Parathyroid adenoma (tissue), 2 donors: ENCODE data around the gene ARHGAP26.
"Not testable (repeated sequence)": the region's sequence is repeated elsewhere in the genome, so short reads cannot be mapped to it uniquely, and the experiment has no call there.

Experiments used
- H2AFZ ChIP-seq: fragments of 300-600 bp; sonication (generic); one replicate; pipeline ENCODE4 v1.7.0; 2017; ENCODE audit warnings: antibody characterized with exemption, mild to moderate bottlenecking
- H3K27ac ChIP-seq: fragments of 300-600 bp; sonication (generic); one replicate; pipeline ENCODE4 v1.7.0; 2017
- H3K27me3 ChIP-seq: fragments of 300-600 bp; sonication (generic); one replicate; pipeline ENCODE4 v1.7.0; 2017; ENCODE audit warnings: low read length; ENCODE audit not compliant: control insufficient read depth, insufficient read depth
- H3K36me3 ChIP-seq: fragments of 300-600 bp; sonication (generic); one replicate; pipeline ENCODE4 v1.7.0; 2017; ENCODE audit warnings: low read length; ENCODE audit not compliant: control insufficient read depth, insufficient read depth
- H3K4me1 ChIP-seq: fragments of 300-600 bp; sonication (generic); one replicate; pipeline ENCODE4 v1.7.0; 2017; ENCODE audit warnings: control low read depth
- H3K4me2 ChIP-seq: fragments of 300-600 bp; sonication (generic); one replicate; pipeline ENCODE4 v1.7.0; 2017; ENCODE audit warnings: low read length
- H3K4me3 ChIP-seq: fragments of 300-600 bp; sonication (generic); one replicate; pipeline ENCODE4 v1.7.0; 2017; ENCODE audit warnings: low read depth, low read length
- H3K79me2 ChIP-seq: fragments of 300-600 bp; sonication (generic); one replicate; pipeline ENCODE4 v1.7.0; 2017; ENCODE audit warnings: control low read depth
- H3K9ac ChIP-seq: fragments of 300-600 bp; sonication (generic); one replicate; pipeline ENCODE4 v1.7.0; 2017; ENCODE audit warnings: mild to moderate bottlenecking
- H3K9me3 ChIP-seq: fragments of 300-600 bp; sonication (generic); one replicate; pipeline ENCODE4 v1.7.0; 2017; ENCODE audit warnings: low read length; ENCODE audit not compliant: control insufficient read depth
- CTCF ChIP-seq: fragments of 300-600 bp; sonication (generic); IDR thresholded peaks from one replicate; pipeline ENCODE4 v1.7.0; 2017; ENCODE audit warnings: antibody characterized with exemption, mild to moderate bottlenecking
- donor health status: primary hyperparathyroidism.

Gene ARHGAP26

GRCh38 chr5:143200781-143201398 lies 430.7 kb downstream of the ARHGAP26 start:
- Histone ChIP-seq H3K79me2 (no peaks in the 10 kb centered on the region), H3K27me3 (no peaks in the 10 kb centered on the region), H3K27ac (no peak overlapping the region), H3K4me3 (no peak overlapping the region), H3K9ac (no peak overlapping the region), H3K4me2 (no peak overlapping the region), H3K36me3 (no peaks in the 10 kb centered on the region), H3K9me3 (no peaks in the 10 kb centered on the region), H3K4me1 (no peaks in the 10 kb centered on the region), H2AFZ (no peak overlapping the region)
- no peak for TF ChIP-seq CTCF

- no peaks in the 10 kb centered on the region for H3K4me1 ChIP-seq
- H3K27me3 ChIP-seq = no peaks in the 10 kb centered on the region
- H3K79me2 ChIP-seq = no peaks in the 10 kb centered on the region
- H3K9ac ChIP-seq = no peak overlapping the region
- TF ChIP-seq CTCF = no peak
- no peaks in the 10 kb centered on the region for H3K36me3 ChIP-seq
- no peak overlapping the region for H2AFZ ChIP-seq
- no peaks in the 10 kb centered on the region for H3K9me3 ChIP-seq
- no peak overlapping the region for H3K4me3 ChIP-seq
- H3K4me2 ChIP-seq = no peak overlapping the region
- no peak overlapping the region for H3K27ac ChIP-seq
Observed at GRCh38 chr5:143201589-143201988, 431.4 kb downstream of the ARHGAP26 start.

- H3K27ac ChIP-seq, H2AFZ ChIP-seq, H3K36me3 ChIP-seq, H3K4me3 ChIP-seq, H3K4me2 ChIP-seq, H3K4me1 ChIP-seq, H3K27me3 ChIP-seq, H3K79me2 ChIP-seq, H3K9me3 ChIP-seq, H3K9ac ChIP-seq: not testable (repeated sequence)
Observed at GRCh38 chr5:143203301-143203956, 433.3 kb downstream of the ARHGAP26 start.

- H3K9ac ChIP-seq = no peak overlapping the region
- no peak overlapping the region for H3K4me3 ChIP-seq
- no peaks in the 10 kb centered on the region for H3K79me2 ChIP-seq
- no peak overlapping the region for H2AFZ ChIP-seq
- TF ChIP-seq CTCF = no peak
- no peaks in the 10 kb centered on the region for H3K27me3 ChIP-seq
- no peak overlapping the region for H3K4me2 ChIP-seq
- H3K36me3 ChIP-seq = no peaks in the 10 kb centered on the region
- H3K4me1 ChIP-seq = no peaks in the 10 kb centered on the region
- H3K9me3 ChIP-seq = no peaks in the 10 kb centered on the region
- no peak overlapping the region for H3K27ac ChIP-seq
Observed at GRCh38 chr5:143204474-143205246, 434.5 kb downstream of the ARHGAP26 start.

- Histone ChIP-seq H3K27ac (no peak overlapping the region), H3K36me3 (no peaks in the 10 kb centered on the region), H3K4me1 (no peaks in the 10 kb centered on the region), H3K4me3 (no peak overlapping the region), H3K9me3 (no peaks in the 10 kb centered on the region), H3K79me2 (no peaks in the 10 kb centered on the region), H3K27me3 (no peaks in the 10 kb centered on the region), H3K4me2 (no peak overlapping the region), H2AFZ (no peak overlapping the region), H3K9ac (no peak overlapping the region)
- no peak for TF ChIP-seq CTCF
Observed at GRCh38 chr5:143205386-143205785, 435.2 kb downstream of the ARHGAP26 start.
